ENCODE data around the gene CEND1. TPM values are rescaled to one million over a fixed set of nuclear protein-coding genes. Genes with fewer than 3 reads are reported as not detected.

Gene CEND1
- total RNA-seq, 1 donor from 2014 or later: 0.27 TPM

GRCh38 chr11:794013-794765 is 4.3 kb upstream of the CEND1 start:
- Mint-ChIP-seq H3K4me1 (ENCODE audit: unreplicated experiment) (peaks cover 22% of the 10 kb centered on the region), H3K9me3 (ENCODE audit: unreplicated experiment) (no peaks in the 10 kb centered on the region), H3K36me3 (ENCODE audit: unreplicated experiment) (no peaks in the 10 kb centered on the region), H3K4me3 (ENCODE audit: unreplicated experiment) (no peak overlapping the region), H3K27me3 (ENCODE audit: unreplicated experiment) (no peaks in the 10 kb centered on the region), H3K27ac (ENCODE audit: unreplicated experiment) (no peak overlapping the region)
- no peak for TF ChIP-seq CTCF (IDR thresholded peaks at IDR 0.05)
- DNase-seq (ENCODE audit: extremely low spot score, unreplicated experiment): no peak

GRCh38 chr11:793556-793955 is 3.7 kb upstream of the CEND1 start:
- H3K27ac Mint-ChIP-seq (ENCODE audit: unreplicated experiment): no peak overlapping the region
- no peak overlapping the region for H3K4me3 Mint-ChIP-seq (ENCODE audit: unreplicated experiment)
- H3K4me1 Mint-ChIP-seq (ENCODE audit: unreplicated experiment): peaks cover 22% of the 10 kb centered on the region
- H3K9me3 Mint-ChIP-seq (ENCODE audit: unreplicated experiment): no peaks in the 10 kb centered on the region
- H3K27me3 Mint-ChIP-seq (ENCODE audit: unreplicated experiment): no peaks in the 10 kb centered on the region
- no peak for TF ChIP-seq CTCF (IDR thresholded peaks at IDR 0.05)
- no peaks in the 10 kb centered on the region for H3K36me3 Mint-ChIP-seq (ENCODE audit: unreplicated experiment)
- DNase-seq (ENCODE audit: extremely low spot score, unreplicated experiment): no peak

- Mint-ChIP-seq H3K36me3 (ENCODE audit: unreplicated experiment) (no peaks in the 10 kb centered on the region), H3K27ac (ENCODE audit: unreplicated experiment) (no peak overlapping the region), H3K4me1 (ENCODE audit: unreplicated experiment) (peaks cover 22% of the 10 kb centered on the region), H3K4me3 (ENCODE audit: unreplicated experiment) (no peak overlapping the region), H3K27me3 (ENCODE audit: unreplicated experiment) (no peaks in the 10 kb centered on the region), H3K9me3 (ENCODE audit: unreplicated experiment) (no peaks in the 10 kb centered on the region)
- no peak for DNase-seq (ENCODE audit: extremely low spot score, unreplicated experiment)
- TF ChIP-seq CTCF (IDR thresholded peaks at IDR 0.05): no peak
These were observed 3.0 kb upstream of the CEND1 start for GRCh38 chr11:792873-793272.

GRCh38 chr11:792535-792821 is 2.6 kb upstream of the CEND1 start:
- H3K4me3 Mint-ChIP-seq (ENCODE audit: unreplicated experiment): no peak overlapping the region
- no peak for TF ChIP-seq CTCF (IDR thresholded peaks at IDR 0.05)
- no peaks in the 10 kb centered on the region for H3K27me3 Mint-ChIP-seq (ENCODE audit: unreplicated experiment)
- H3K4me1 Mint-ChIP-seq (ENCODE audit: unreplicated experiment): peaks cover 22% of the 10 kb centered on the region
- no peak for DNase-seq (ENCODE audit: extremely low spot score, unreplicated experiment)
- H3K9me3 Mint-ChIP-seq (ENCODE audit: unreplicated experiment): no peaks in the 10 kb centered on the region
- no peak overlapping the region for H3K27ac Mint-ChIP-seq (ENCODE audit: unreplicated experiment)
- H3K36me3 Mint-ChIP-seq (ENCODE audit: unreplicated experiment): no peaks in the 10 kb centered on the region

- no peaks in the 10 kb centered on the region for H3K9me3 Mint-ChIP-seq (ENCODE audit: unreplicated experiment)
These were observed 2.0 kb upstream of the CEND1 start for GRCh38 chr11:791658-792534.

More at GRCh38 chr11:791658-792534, 2.0 kb upstream of the CEND1 start:
- Mint-ChIP-seq H3K36me3 (ENCODE audit: unreplicated experiment) (no peaks in the 10 kb centered on the region), H3K27me3 (ENCODE audit: unreplicated experiment) (no peaks in the 10 kb centered on the region), H3K4me1 (ENCODE audit: unreplicated experiment) (peaks cover 18% of the 10 kb centered on the region), H3K27ac (ENCODE audit: unreplicated experiment) (no peak overlapping the region), H3K4me3 (ENCODE audit: unreplicated experiment) (no peak overlapping the region)
- no peak for DNase-seq (ENCODE audit: extremely low spot score, unreplicated experiment)
- TF ChIP-seq CTCF (IDR thresholded peaks at IDR 0.05): no peak
